Dedifferentiated amniotic fluid mesenchymal stem cell (primary cell): ENCODE data around the gene MRPS34.
A peak's percentile ranks its signal among the peaks of the same experiment; 100 is the strongest.

Source experiments
- DNase-seq: peaks from one replicate; pipeline ENCODE4 v3.0.0-alpha.2; 2016; ENCODE audit errors: extremely low spot score

Gene MRPS34

GRCh38 chr16:1794221-1794871, 21.4 kb upstream of the MRPS34 start:
- DNase-seq, result no peak

- DNase-seq, result no peak
Observed at GRCh38 chr16:1793578-1794220, 20.8 kb upstream of the MRPS34 start, which contains the start of gene IGFALS. IGFALS (minus strand) TSS chr16:1793705; CDS start chr16:1793652, 53 bp downstream.

- no peak for DNase-seq
Observed at GRCh38 chr16:1792836-1793577, 20.1 kb upstream of the MRPS34 start.

- no peak for DNase-seq
Observed at GRCh38 chr16:1791943-1792812, 19.2 kb upstream of the MRPS34 start.

- DNase-seq, result no peak
Observed at GRCh38 chr16:1791256-1791942, 18.5 kb upstream of the MRPS34 start.

GRCh38 chr16:1790611-1791255, 17.8 kb upstream of the MRPS34 start:
- DNase-seq, result no peak

GRCh38 chr16:1790261-1790610, 17.3 kb upstream of the MRPS34 start:
- no peak for DNase-seq

- no peak for DNase-seq
Observed at GRCh38 chr16:1789643-1790045, 16.7 kb upstream of the MRPS34 start.

GRCh38 chr16:1788708-1789100, 15.8 kb upstream of the MRPS34 start:
- no peak for DNase-seq

- DNase-seq, result no peak
Observed at GRCh38 chr16:1788095-1788707, 15.3 kb upstream of the MRPS34 start.

- DNase-seq, result no peak
Observed at GRCh38 chr16:1787322-1788094, 14.6 kb upstream of the MRPS34 start.

GRCh38 chr16:1787056-1787321, 14.1 kb upstream of the MRPS34 start:
- DNase-seq, result no peak

GRCh38 chr16:1786242-1787055, 13.5 kb upstream of the MRPS34 start:
- DNase-seq, result no peak

- DNase-seq, result no peak
Observed at GRCh38 chr16:1785846-1786170, 12.9 kb upstream of the MRPS34 start.

- no peak for DNase-seq
Observed at GRCh38 chr16:1784977-1785845, 12.3 kb upstream of the MRPS34 start.

GRCh38 chr16:1782408-1783264, 9.7 kb upstream of the MRPS34 start, which contains the start of the genes NUBP2 and SPSB3:
NUBP2 (plus strand) TSS chr16:1782960; CDS start chr16:1783021, 61 bp downstream.
SPSB3 (minus strand) TSS chr16:1782571; CDS start chr16:1781483, 1,088 bp downstream.
- DNase-seq, result peak; percentile 100
